Liver (tissue), 9 donors: ENCODE results near the gene ARID5A. TPM values are rescaled to one million over a fixed set of nuclear protein-coding genes. Genes with fewer than 3 reads are reported as not detected.

Experiments used
- DNase-seq: peaks from one replicate; pipeline ENCODE4 v3.0.0-alpha.2; 2017; ENCODE audit warnings: low spot score
- H3K27ac ChIP-seq, 2 donors: one replicate each; pipeline ENCODE4 v1.7.0; 2013; ENCODE audit warnings: inconsistent platforms in 2 of 2, low read length in 2 of 2, control low read depth in 1 of 2, low read depth in 1 of 2, mild to moderate bottlenecking in 1 of 2
- H3K27me3 ChIP-seq, 4 donors: one replicate each; pipeline versions ENCODE4 v1.6.1 to v1.7.0; 2013; ENCODE audit warnings: low read length in 3 of 4, inconsistent platforms in 1 of 4, mild to moderate bottlenecking in 1 of 4, moderate library complexity in 1 of 4; ENCODE audit not compliant: control insufficient read depth in 4 of 4, insufficient read depth in 4 of 4
- H3K36me3 ChIP-seq, 4 donors: one replicate each; pipeline versions ENCODE4 v1.6.1 to v1.7.0; 2013; ENCODE audit warnings: low read length in 3 of 4, mild to moderate bottlenecking in 3 of 4, low read depth in 1 of 4, moderate library complexity in 1 of 4; ENCODE audit not compliant: control insufficient read depth in 4 of 4, insufficient read depth in 3 of 4
- H3K4me1 ChIP-seq, 4 donors: one replicate each; pipeline versions ENCODE4 v1.6.1 to v1.7.0; 2013; ENCODE audit warnings: low read length in 3 of 4, mild to moderate bottlenecking in 3 of 4, moderate library complexity in 1 of 4; ENCODE audit not compliant: control insufficient read depth in 4 of 4, insufficient read depth in 4 of 4
- H3K4me3 ChIP-seq, 3 donors: one replicate each; pipeline versions ENCODE4 v1.6.1 to v1.7.0; 2013; ENCODE audit warnings: low read length in 3 of 3, control low read depth in 1 of 3, low read depth in 1 of 3, mild to moderate bottlenecking in 1 of 3
- H3K9ac ChIP-seq, 2 donors: one replicate each; pipeline ENCODE4 v1.7.0; 2013; ENCODE audit warnings: low read length in 2 of 2, mild to moderate bottlenecking in 2 of 2, moderate library complexity in 2 of 2, control low read depth in 1 of 2, low read depth in 1 of 2
- H3K9me3 ChIP-seq, 4 donors: one replicate each; pipeline versions ENCODE4 v1.6.1 to v1.7.0; 2013; ENCODE audit warnings: low read length in 3 of 4; ENCODE audit not compliant: control insufficient read depth in 4 of 4
- EGR1 ChIP-seq, 2 donors: IDR thresholded peaks; 2 replicates each; pipeline ENCODE4 v1.6.1; 2016 to 2018; ENCODE audit warnings: antibody characterized with exemption in 2 of 2, low read depth in 2 of 2
- FOXA1 ChIP-seq: IDR thresholded peaks from 2 replicates; pipeline ENCODE4 v1.6.1; 2016; ENCODE audit warnings: antibody characterized with exemption
- FOXA2 ChIP-seq: IDR thresholded peaks from 2 replicates; pipeline ENCODE4 v1.6.1; 2016; ENCODE audit warnings: antibody characterized with exemption
- HNF4G ChIP-seq: IDR thresholded peaks from 2 replicates; pipeline ENCODE4 v1.6.1; 2016; ENCODE audit warnings: antibody characterized with exemption
- JUND ChIP-seq, 2 donors: IDR thresholded peaks; 2 replicates each; pipeline ENCODE4 v1.6.1; 2016; ENCODE audit warnings: antibody characterized with exemption in 2 of 2
- NR2F2 ChIP-seq: IDR thresholded peaks from 2 replicates; pipeline ENCODE4 v1.6.1; 2016; ENCODE audit warnings: antibody characterized with exemption
- TAF1 ChIP-seq: conservative IDR thresholded peaks from 2 replicates; pipeline ENCODE4 v1.6.1; 2016; ENCODE audit warnings: antibody characterized with exemption, mild to moderate bottlenecking
- WGBS: extraction: QIAGEN DNeasy Blood & Tissue Kit; methylation state at CpG from one replicate; pipeline ENCODE4 v1.1.7; 2013; 5-methylcytosine and 5-hydroxymethylcytosine counted together
- polyA plus RNA-seq, 2 donors: library from polyadenylated mRNA; stranded (reverse) in 1 of 2; unstranded in 1 of 2; fragments of 200-250 nt in 1 of 2; fragments of >200 nt in 1 of 2; fragmentation: Nextera tagmentation in 1 of 2; extraction: Ambion mirVana in 1 of 2; gene quantifications; one replicate each; pipeline versions ENCODE4 v1.2.1 to v1.2.3, GENCODE V29; 2013 to 2015
- total RNA-seq, 2 donors: library from RNA; depleted of rRNA; stranded (reverse); fragments of >200 nt; gene quantifications; one replicate each; pipeline ENCODE4 v1.2.3, GENCODE V29; 2014
- TF ChIP-seq, protein P1 (sequence below): fragments of 150-350 bp; IDR thresholded peaks from 2 replicates; pipeline ENCODE4 v1.5.1; 2017; ENCODE audit warnings: improper control_type of control experiment, low read depth, low read length; ENCODE audit not compliant: missing input control
- TF ChIP-seq, protein P2 (sequence below): IDR thresholded peaks from 2 replicates; pipeline ENCODE4 v1.6.1; 2016; ENCODE audit warnings: antibody characterized with exemption, mild to moderate bottlenecking
- TF ChIP-seq, protein P3 (sequence below): IDR thresholded peaks from 2 replicates; pipeline ENCODE4 v1.6.1; 2016; ENCODE audit warnings: antibody characterized with exemption
- TF ChIP-seq, protein P4 (sequence below): IDR thresholded peaks from 2 replicates; pipeline ENCODE4 v1.6.1; 2016; ENCODE audit warnings: antibody characterized with exemption
- TF ChIP-seq, protein P5 (sequence below): IDR thresholded peaks from 2 replicates; pipeline ENCODE4 v1.6.1; 2016; ENCODE audit warnings: antibody characterized with exemption
- donor health status: healthy.
- donor health status: healthy.
- donor health status: healthy.
- donor health status: healthy.
- donor health status: healthy.

ARID5A gene
- total and polyA plus RNA-seq, 4 donors, result 7.4 to 17.8 (median 11.0) TPM

DNA sequence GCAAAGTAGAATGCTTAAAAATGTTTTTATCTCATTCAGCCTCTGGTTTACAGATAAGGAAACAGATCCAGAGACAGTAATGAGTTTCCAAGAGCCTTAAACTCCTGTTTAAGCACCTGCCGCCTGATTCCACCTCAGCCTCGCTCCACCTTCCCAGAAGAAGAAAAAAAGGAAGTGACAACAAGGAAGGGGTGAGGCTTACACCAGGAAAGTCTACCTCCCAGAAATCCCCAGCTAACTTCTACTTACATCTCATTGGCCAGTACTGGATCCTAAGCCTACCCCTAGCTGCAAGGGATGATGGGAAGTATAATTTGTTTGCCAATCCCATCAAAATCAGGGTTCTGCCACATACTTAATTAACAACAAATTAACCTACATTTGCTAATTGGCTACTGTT is 15.3 kb upstream of the ARID5A start:
- Histone ChIP-seq H3K36me3 (no peaks in the 10 kb centered on the region), H3K9me3 (peaks cover 0 to 1% (median 0%) of the 10 kb centered on the region in 4 donors), H3K9ac (no peak overlapping the region), H3K27ac (no peak overlapping the region), H3K4me1 (no peaks in the 10 kb centered on the region), H3K4me3 (no peak overlapping the region), H3K27me3 (no peaks in the 10 kb centered on the region)
- WGBS, result 85% methylated on average over 2 of the region's 2 CpGs
- no peak for DNase-seq
- TF ChIP-seq JUND (IDR thresholded peaks at IDR 0.05), result no peak
- no peak for TF ChIP-seq TAF1
- no peak for TF ChIP-seq FOXA2

DNA sequence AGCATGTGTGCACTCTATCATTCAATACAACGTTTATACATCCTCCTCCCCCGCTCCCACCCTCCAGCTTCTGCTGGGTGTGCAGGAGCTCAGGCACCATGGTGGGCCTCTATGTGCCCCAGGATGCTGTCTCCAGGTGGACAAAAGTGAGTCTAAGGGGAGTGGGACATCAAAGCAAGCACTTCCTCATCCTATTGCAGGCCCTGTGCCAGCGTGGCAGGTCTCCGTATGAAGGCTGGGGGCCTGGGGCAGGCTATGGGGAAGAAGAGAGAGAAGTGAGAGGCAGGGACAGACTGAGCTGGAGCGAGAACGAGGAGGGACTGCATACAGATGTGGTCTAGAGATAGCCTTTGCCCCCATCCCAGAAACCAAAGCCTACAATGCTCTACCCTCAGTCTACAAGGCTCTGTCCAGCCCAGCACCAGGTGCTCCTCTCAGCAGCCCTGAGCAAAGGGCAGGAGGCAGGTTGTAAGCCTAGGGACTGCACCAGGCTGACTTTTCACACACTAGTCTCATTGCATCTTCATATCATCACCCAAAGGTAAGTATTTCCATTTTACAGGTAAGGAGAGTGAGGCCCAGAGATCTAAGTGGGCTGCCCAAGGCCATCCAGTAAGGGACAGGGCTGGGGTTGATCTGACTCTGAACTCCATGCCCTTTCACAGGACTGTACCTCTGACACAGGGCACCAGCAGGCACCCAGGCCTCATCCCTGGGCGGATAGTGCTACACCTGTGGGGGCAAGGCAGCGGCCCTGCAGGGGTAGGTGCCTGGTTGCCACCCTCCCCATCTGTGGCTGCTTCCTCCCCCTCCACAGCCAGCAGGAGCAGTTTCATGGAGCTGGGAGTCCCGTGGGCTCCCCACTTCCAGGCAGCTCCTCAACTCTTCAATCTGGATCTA is 14.0 kb upstream of the ARID5A start:
- H3K9ac ChIP-seq, result no peak overlapping the region
- 82% methylated on average over 9 of the region's 9 CpGs for WGBS
- TF ChIP-seq, protein P1, sequence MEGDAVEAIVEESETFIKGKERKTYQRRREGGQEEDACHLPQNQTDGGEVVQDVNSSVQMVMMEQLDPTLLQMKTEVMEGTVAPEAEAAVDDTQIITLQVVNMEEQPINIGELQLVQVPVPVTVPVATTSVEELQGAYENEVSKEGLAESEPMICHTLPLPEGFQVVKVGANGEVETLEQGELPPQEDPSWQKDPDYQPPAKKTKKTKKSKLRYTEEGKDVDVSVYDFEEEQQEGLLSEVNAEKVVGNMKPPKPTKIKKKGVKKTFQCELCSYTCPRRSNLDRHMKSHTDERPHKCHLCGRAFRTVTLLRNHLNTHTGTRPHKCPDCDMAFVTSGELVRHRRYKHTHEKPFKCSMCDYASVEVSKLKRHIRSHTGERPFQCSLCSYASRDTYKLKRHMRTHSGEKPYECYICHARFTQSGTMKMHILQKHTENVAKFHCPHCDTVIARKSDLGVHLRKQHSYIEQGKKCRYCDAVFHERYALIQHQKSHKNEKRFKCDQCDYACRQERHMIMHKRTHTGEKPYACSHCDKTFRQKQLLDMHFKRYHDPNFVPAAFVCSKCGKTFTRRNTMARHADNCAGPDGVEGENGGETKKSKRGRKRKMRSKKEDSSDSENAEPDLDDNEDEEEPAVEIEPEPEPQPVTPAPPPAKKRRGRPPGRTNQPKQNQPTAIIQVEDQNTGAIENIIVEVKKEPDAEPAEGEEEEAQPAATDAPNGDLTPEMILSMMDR, result no peak
- TF ChIP-seq FOXA2 (no peak), TAF1 (no peak), NR2F2 (no peak), FOXA1 (no peak), EGR1 (IDR thresholded peaks at IDR 0.05; ENCODE audit: low read depth in 2 of 2) (no peak), HNF4G (no peak)
- TF ChIP-seq, protein P2, sequence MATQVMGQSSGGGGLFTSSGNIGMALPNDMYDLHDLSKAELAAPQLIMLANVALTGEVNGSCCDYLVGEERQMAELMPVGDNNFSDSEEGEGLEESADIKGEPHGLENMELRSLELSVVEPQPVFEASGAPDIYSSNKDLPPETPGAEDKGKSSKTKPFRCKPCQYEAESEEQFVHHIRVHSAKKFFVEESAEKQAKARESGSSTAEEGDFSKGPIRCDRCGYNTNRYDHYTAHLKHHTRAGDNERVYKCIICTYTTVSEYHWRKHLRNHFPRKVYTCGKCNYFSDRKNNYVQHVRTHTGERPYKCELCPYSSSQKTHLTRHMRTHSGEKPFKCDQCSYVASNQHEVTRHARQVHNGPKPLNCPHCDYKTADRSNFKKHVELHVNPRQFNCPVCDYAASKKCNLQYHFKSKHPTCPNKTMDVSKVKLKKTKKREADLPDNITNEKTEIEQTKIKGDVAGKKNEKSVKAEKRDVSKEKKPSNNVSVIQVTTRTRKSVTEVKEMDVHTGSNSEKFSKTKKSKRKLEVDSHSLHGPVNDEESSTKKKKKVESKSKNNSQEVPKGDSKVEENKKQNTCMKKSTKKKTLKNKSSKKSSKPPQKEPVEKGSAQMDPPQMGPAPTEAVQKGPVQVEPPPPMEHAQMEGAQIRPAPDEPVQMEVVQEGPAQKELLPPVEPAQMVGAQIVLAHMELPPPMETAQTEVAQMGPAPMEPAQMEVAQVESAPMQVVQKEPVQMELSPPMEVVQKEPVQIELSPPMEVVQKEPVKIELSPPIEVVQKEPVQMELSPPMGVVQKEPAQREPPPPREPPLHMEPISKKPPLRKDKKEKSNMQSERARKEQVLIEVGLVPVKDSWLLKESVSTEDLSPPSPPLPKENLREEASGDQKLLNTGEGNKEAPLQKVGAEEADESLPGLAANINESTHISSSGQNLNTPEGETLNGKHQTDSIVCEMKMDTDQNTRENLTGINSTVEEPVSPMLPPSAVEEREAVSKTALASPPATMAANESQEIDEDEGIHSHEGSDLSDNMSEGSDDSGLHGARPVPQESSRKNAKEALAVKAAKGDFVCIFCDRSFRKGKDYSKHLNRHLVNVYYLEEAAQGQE, result no peak
- TF ChIP-seq, protein P3, sequence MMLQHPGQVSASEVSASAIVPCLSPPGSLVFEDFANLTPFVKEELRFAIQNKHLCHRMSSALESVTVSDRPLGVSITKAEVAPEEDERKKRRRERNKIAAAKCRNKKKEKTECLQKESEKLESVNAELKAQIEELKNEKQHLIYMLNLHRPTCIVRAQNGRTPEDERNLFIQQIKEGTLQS, result no peak
- TF ChIP-seq, protein P4, sequence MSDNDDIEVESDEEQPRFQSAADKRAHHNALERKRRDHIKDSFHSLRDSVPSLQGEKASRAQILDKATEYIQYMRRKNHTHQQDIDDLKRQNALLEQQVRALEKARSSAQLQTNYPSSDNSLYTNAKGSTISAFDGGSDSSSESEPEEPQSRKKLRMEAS, result no peak
- TF ChIP-seq, protein P5, sequence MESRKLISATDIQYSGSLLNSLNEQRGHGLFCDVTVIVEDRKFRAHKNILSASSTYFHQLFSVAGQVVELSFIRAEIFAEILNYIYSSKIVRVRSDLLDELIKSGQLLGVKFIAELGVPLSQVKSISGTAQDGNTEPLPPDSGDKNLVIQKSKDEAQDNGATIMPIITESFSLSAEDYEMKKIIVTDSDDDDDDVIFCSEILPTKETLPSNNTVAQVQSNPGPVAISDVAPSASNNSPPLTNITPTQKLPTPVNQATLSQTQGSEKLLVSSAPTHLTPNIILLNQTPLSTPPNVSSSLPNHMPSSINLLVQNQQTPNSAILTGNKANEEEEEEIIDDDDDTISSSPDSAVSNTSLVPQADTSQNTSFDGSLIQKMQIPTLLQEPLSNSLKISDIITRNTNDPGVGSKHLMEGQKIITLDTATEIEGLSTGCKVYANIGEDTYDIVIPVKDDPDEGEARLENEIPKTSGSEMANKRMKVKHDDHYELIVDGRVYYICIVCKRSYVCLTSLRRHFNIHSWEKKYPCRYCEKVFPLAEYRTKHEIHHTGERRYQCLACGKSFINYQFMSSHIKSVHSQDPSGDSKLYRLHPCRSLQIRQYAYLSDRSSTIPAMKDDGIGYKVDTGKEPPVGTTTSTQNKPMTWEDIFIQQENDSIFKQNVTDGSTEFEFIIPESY, result no peak
- H3K9me3 ChIP-seq, result no peaks in the 10 kb centered on the region
- no peak for DNase-seq
- peaks cover 0 to 2% (median 0%) of the 10 kb centered on the region in 4 donors for H3K4me1 ChIP-seq
- H3K27me3 ChIP-seq, result no peaks in the 10 kb centered on the region
- H3K27ac ChIP-seq, result no peak overlapping the region
- no peak overlapping the region for H3K4me3 ChIP-seq
- no peaks in the 10 kb centered on the region for H3K36me3 ChIP-seq
